Mesothelial cell of epicardium (in vitro differentiated cells): Measurements from ENCODE around the gene CEP250. TPM values are rescaled to one million over a fixed set of nuclear protein-coding genes. Genes with fewer than 3 reads are reported as not detected.
"Not testable (repeated sequence)": the region's sequence is repeated elsewhere in the genome, so short reads cannot be mapped to it uniquely, and the experiment has no call there.

Source experiments
- DNase-seq, 2 experiments: peaks; one replicate each; pipeline ENCODE4 v3.0.0; 2021; ENCODE audit warnings: low spot score in 2 of 2; ENCODE audit not compliant: unreplicated experiment in 2 of 2
- H3K27ac Mint-ChIP-seq: 2 replicates; pipeline ENCODE4 v1.8.0; 2021; ENCODE audit warnings: mixed read lengths
- H3K27me3 Mint-ChIP-seq: 2 replicates; pipeline ENCODE4 v1.8.0; 2021; ENCODE audit warnings: low read depth, mixed read lengths
- H3K36me3 Mint-ChIP-seq: 2 replicates; pipeline ENCODE4 v1.8.0; 2021; ENCODE audit warnings: mixed read lengths
- H3K4me1 Mint-ChIP-seq: 2 replicates; pipeline ENCODE4 v1.8.0; 2021; ENCODE audit warnings: mixed read lengths
- H3K4me3 Mint-ChIP-seq: 2 replicates; pipeline ENCODE4 v1.8.0; 2021; ENCODE audit warnings: mild to moderate bottlenecking, moderate library complexity, mixed read lengths
- H3K9me3 Mint-ChIP-seq: 2 replicates; pipeline ENCODE4 v1.8.0; 2021; ENCODE audit warnings: mixed read lengths
- CTCF ChIP-seq: fragments of 200-600 bp; sonication (generic); IDR thresholded peaks from one replicate; pipeline ENCODE4 v1.5.0; 2021; ENCODE audit warnings: antibody characterized with exemption; ENCODE audit not compliant: unreplicated experiment
- total RNA-seq: library from RNA; stranded (reverse); gene quantifications from 3 replicates; pipeline ENCODE4 v1.2.1, GENCODE V29; 2021

CEP250 gene
- total RNA-seq, 1 donor from 2014 or later: 65.5 TPM

DNA sequence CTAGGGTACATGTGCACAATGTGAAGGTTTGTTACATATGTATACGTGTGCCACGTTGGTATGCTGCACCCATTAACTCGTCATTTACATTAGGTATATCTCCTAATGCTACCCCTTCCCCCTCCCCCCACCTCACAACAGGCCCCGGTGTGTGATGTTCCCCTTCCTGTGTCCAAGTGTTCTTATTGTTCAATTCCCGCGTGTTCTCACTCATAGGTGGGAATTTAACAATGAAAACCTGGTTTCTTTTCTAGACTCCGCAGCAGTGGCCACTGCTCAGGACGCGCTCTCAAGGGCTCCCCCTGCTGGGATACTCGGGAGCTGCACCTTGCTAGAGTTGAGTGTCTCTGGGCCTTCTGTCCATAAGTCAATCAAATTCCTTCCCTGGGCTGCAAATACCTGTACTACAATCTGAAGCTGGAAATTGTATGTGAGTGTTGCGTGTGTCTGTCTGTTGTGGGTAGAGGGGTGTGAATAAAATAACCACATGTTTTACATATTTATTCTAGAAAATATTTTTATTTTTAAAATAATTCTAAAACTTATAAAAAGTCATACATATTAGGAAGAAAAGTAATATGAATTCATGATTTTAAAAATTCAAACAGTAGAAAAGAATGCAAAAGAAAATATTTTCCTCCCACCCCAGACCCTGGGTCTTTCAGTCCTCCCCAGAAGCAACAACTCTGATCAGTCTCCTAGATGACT is 8.2 kb upstream of the CEP250 start:
- Mint-ChIP-seq H3K4me3 (peak overlapping the region; percentile 71), H3K27me3 (no peaks in the 10 kb centered on the region), H3K4me1 (peaks cover 17% of the 10 kb centered on the region), H3K36me3 (no peaks in the 10 kb centered on the region), H3K9me3 (no peaks in the 10 kb centered on the region), H3K27ac (peak overlapping the region; percentile 55)
- DNase-seq: peak; percentile 69 to 98
- peak; percentile 90 for TF ChIP-seq CTCF

GRCh38 chr20:35448788-35449373 is 6.5 kb upstream of the CEP250 start:
- DNase-seq: no peak
- no peak for TF ChIP-seq CTCF
- Mint-ChIP-seq H3K4me3 (no peak overlapping the region), H3K36me3 (peaks cover 2% of the 10 kb centered on the region), H3K27ac (no peak overlapping the region), H3K4me1 (peaks cover 17% of the 10 kb centered on the region), H3K27me3 (no peaks in the 10 kb centered on the region), H3K9me3 (no peaks in the 10 kb centered on the region)

DNA sequence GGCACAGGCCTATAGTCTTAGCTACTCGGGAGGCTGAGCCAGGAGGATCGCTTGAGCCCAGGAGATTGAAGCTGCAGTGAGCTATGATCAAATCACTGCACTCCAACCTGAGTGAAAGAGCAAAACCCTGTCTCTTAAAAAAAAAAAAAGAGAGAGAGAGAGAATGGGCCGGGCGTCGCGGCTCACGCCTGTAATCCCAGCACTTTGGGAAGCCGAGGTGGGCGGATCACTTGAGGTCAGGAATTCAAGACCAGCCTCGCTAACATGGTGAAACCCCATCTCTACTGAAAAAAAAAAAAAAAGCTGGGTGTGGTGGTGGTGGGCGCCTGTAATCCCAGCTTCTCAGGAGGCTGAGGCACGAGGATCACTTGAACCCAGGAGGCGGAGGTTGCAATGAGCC is 5.5 kb upstream of the CEP250 start:
- not testable (repeated sequence) for DNase-seq, H3K36me3 Mint-ChIP-seq, H3K27me3 Mint-ChIP-seq, H3K9me3 Mint-ChIP-seq, H3K4me3 Mint-ChIP-seq, H3K27ac Mint-ChIP-seq
- peaks cover 20% of the 10 kb centered on the region for H3K4me1 Mint-ChIP-seq

GRCh38 chr20:35451295-35451694 is 4.1 kb upstream of the CEP250 start:
- Mint-ChIP-seq H3K4me1 (peaks cover 26% of the 10 kb centered on the region), H3K27ac (peak overlapping the region; percentile 39), H3K27me3 (no peaks in the 10 kb centered on the region), H3K9me3 (no peaks in the 10 kb centered on the region), H3K36me3 (peaks cover 2% of the 10 kb centered on the region), H3K4me3 (no peak overlapping the region)
- no peak for TF ChIP-seq CTCF
- DNase-seq: no peak

DNA sequence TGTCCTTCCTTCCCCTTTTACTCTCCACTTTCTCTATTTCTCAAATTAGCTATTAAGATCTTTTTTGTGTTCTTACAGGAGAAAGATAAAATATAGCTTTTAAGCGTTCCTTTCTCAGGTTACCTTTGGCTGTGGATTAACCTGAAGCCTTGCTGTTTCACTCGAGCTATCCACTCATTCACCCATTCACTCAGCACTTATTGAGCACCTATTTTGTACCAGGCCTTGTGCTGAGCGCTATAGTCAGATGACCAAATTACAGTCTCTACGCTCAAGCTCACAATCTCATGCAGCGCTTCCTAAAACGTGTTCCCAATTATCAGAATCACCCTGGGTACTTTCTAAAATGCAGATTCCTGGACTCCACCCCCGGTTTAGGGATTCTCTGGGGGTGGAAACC is 1.8 kb upstream of the CEP250 start:
- Mint-ChIP-seq H3K27me3 (no peaks in the 10 kb centered on the region), H3K4me1 (peaks cover 39% of the 10 kb centered on the region), H3K4me3 (peak overlapping the region; percentile 91), H3K9me3 (no peaks in the 10 kb centered on the region), H3K27ac (peak overlapping the region; percentile 100), H3K36me3 (peaks cover 2% of the 10 kb centered on the region)
- TF ChIP-seq CTCF: no peak
- no peak for DNase-seq

DNA sequence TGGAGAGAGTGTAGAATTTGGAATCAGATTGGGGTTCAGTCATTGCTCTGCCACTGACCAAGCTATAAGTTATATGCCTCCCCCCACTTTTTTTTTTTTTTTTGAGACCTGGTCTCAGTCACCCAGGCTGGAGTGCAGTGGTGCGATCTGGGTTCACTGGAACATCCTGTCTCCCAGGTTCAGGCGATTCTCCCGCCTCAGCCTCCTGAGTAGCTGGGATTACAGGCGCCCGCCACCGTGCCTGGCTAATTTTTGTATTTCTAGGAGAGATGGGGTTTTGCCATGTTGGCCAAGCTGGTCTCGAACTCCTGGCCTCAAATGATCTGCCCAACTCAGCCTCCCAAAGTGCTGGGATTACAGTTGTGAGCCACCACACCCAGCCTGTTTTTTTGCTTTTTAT is 1.3 kb downstream of the CEP250 start:
- H3K9me3 Mint-ChIP-seq, H3K27me3 Mint-ChIP-seq, DNase-seq, H3K27ac Mint-ChIP-seq, H3K36me3 Mint-ChIP-seq: not testable (repeated sequence)
- H3K4me3 Mint-ChIP-seq: peak overlapping the region; percentile 91
- peaks cover 27% of the 10 kb centered on the region for H3K4me1 Mint-ChIP-seq

DNA sequence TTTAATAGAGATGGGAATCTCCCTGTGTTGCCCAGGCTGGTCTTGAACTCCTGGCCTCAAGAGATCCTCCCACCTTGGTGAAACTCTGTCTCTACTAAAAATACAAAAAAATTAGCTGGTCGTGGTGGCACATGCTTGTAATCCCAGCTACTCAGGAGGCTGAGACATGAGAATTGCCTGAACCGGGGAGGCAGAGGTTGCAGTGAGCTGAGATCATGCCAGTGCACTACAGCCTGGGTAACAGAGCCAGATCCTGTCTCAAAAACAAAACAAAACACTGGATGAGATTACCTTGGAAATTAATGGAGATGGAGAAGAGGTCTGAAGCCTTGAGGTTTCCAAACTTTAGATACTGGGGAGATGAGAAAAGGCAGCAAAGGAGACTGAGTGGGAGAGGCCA is 2.1 kb downstream of the CEP250 start:
- Mint-ChIP-seq H3K36me3 (peaks cover 11% of the 10 kb centered on the region), H3K4me1 (peaks cover 26% of the 10 kb centered on the region)
- not testable (repeated sequence) for H3K4me3 Mint-ChIP-seq, H3K9me3 Mint-ChIP-seq, H3K27ac Mint-ChIP-seq, H3K27me3 Mint-ChIP-seq, DNase-seq
